HepG2 (cell line): ENCODE measurements around the gene LSM12. TPM values are rescaled to one million over a fixed set of nuclear protein-coding genes. Genes with fewer than 3 reads are reported as not detected.
A peak's percentile ranks its signal among the peaks of the same experiment; 100 is the strongest.

ENCODE experiments used
- DR1 ChIP-seq: sonication (generic); formaldehyde crosslinking; IDR thresholded peaks from 2 replicates; pipeline ENCODE4 v1.8.0; 2021; ENCODE audit warnings: mild to moderate bottlenecking, missing genetic modification reagents, inconsistent platforms
- HES4 ChIP-seq: sonication (generic); formaldehyde crosslinking; IDR thresholded peaks from 2 replicates; pipeline ENCODE4 v1.9.0; 2021; ENCODE audit warnings: mild to moderate bottlenecking, missing genetic modification reagents, borderline replicate concordance
- IRX3 ChIP-seq: sonication (generic); formaldehyde crosslinking; IDR thresholded peaks from 2 replicates; pipeline ENCODE4 v1.8.1; 2023; ENCODE audit warnings: mild to moderate bottlenecking, low read depth, missing genetic modification reagents, borderline replicate concordance
- KLF12 ChIP-seq: sonication (generic); formaldehyde crosslinking; IDR thresholded peaks from 2 replicates; pipeline ENCODE4 v1.4.0; 2020; ENCODE audit warnings: missing genetic modification reagents, borderline replicate concordance
- NFIC ChIP-seq: IDR thresholded peaks from 2 replicates; pipeline ENCODE4 v1.6.1; 2012; ENCODE audit warnings: mild to moderate bottlenecking, low read length, inconsistent platforms
- NFKBIZ ChIP-seq: IDR thresholded peaks from 2 replicates; pipeline ENCODE4 v1.6.1; 2018; ENCODE audit warnings: missing genetic modification reagents, missing compliant biosample characterization
- POLR2AphosphoS5 ChIP-seq: IDR thresholded peaks from 2 replicates; pipeline ENCODE4 v1.6.1; 2012; ENCODE audit warnings: low read depth, low read length
- RFX1 ChIP-seq: fragments of 450-650 bp; IDR thresholded peaks from 2 replicates; pipeline ENCODE4 v1.6.1; 2017
- SUZ12 ChIP-seq: fragments of 150-350 bp; IDR thresholded peaks from 2 replicates; pipeline ENCODE4 v1.6.1; 2014; ENCODE audit warnings: low read depth, low read length
- TAF15 ChIP-seq: fragments of 200-400 bp; formaldehyde crosslinking; IDR thresholded peaks from one replicate; pipeline ENCODE4 v1.6.1; 2018; ENCODE audit warnings: mild to moderate bottlenecking, low read depth, low read length; ENCODE audit not compliant: poor library complexity, severe bottlenecking
- TP53 ChIP-seq: sonication (generic); formaldehyde crosslinking; conservative IDR thresholded peaks from 2 replicates; pipeline ENCODE4 v1.4.0; 2020; ENCODE audit warnings: missing genetic modification reagents
- ZNF17 ChIP-seq: sonication (generic); formaldehyde crosslinking; IDR thresholded peaks from 2 replicates; pipeline ENCODE4 v1.5.0; 2020; ENCODE audit warnings: mild to moderate bottlenecking, missing genetic modification reagents
- ZNF230 ChIP-seq: sonication (generic); formaldehyde crosslinking; IDR thresholded peaks from 2 replicates; pipeline ENCODE4 v1.4.0; 2020; ENCODE audit warnings: mild to moderate bottlenecking, missing genetic modification reagents
- ZNF234 ChIP-seq: sonication (generic); formaldehyde crosslinking; conservative IDR thresholded peaks from 2 replicates; pipeline ENCODE4 v1.5.1; 2020; ENCODE audit warnings: mild to moderate bottlenecking, missing genetic modification reagents
- ZNF451 ChIP-seq: sonication (generic); formaldehyde crosslinking; IDR thresholded peaks from 2 replicates; pipeline ENCODE4 v1.5.0; 2020; ENCODE audit warnings: mild to moderate bottlenecking, missing genetic modification reagents
- ZNF547 ChIP-seq: sonication (generic); formaldehyde crosslinking; IDR thresholded peaks from 2 replicates; pipeline ENCODE4 v1.5.1; 2020; ENCODE audit warnings: mild to moderate bottlenecking, missing genetic modification reagents
- ZNF563 ChIP-seq: sonication (generic); formaldehyde crosslinking; IDR thresholded peaks from 2 replicates; pipeline ENCODE4 v1.8.0; 2022; ENCODE audit warnings: mild to moderate bottlenecking, moderate library complexity, missing genetic modification reagents
- ZNF607 ChIP-seq: sonication (generic); formaldehyde crosslinking; IDR thresholded peaks from 2 replicates; pipeline ENCODE4 v1.5.1; 2020; ENCODE audit warnings: missing genetic modification reagents, mild to moderate bottlenecking, borderline replicate concordance
- ZNF660 ChIP-seq: sonication (generic); formaldehyde crosslinking; IDR thresholded peaks from 2 replicates; pipeline ENCODE4 v1.5.1; 2020; ENCODE audit warnings: mild to moderate bottlenecking, low read depth, missing genetic modification reagents, borderline replicate concordance
- polyA plus RNA-seq, 8 experiments: library from polyadenylated mRNA; depleted of rRNA in 3 of 8; stranded (reverse) in 7 of 8; unstranded in 1 of 8; fragments of >200 nt; fragmentation: Illumina TruSeq in 4 of 8; extraction: Trizol in 4 of 8; gene quantifications; 2 replicates each; pipeline versions ENCODE4 v1.2.1 to v1.2.3, GENCODE V29; 2011 to 2016; ENCODE audit warnings: low read depth in 4 of 8, missing spikeins in 1 of 8, mixed read lengths in 1 of 8; ENCODE audit not compliant: insufficient read depth in 1 of 8
- total RNA-seq, 5 experiments: library from RNA; depleted of rRNA; stranded (reverse); fragments of >200 nt; fragmentation: Illumina TruSeq; extraction: Trizol; gene quantifications; 2 replicates each; pipeline ENCODE4 v1.2.3, GENCODE V29; 2016; ENCODE audit warnings: low read depth in 1 of 5
- TF ChIP-seq, protein P1 (sequence below): sonication (generic); formaldehyde crosslinking; IDR thresholded peaks from 2 replicates; pipeline ENCODE4 v1.4.0; 2020; ENCODE audit warnings: low read depth, mild to moderate bottlenecking, missing genetic modification reagents
- TF ChIP-seq, protein P2 (sequence below): IDR thresholded peaks from 2 replicates; pipeline ENCODE4 v1.6.1; 2016; ENCODE audit warnings: control low read depth
- TF ChIP-seq, protein P3 (sequence below): sonication (generic); formaldehyde crosslinking; IDR thresholded peaks from 2 replicates; pipeline ENCODE4 v1.5.0; 2020; ENCODE audit warnings: missing genetic modification reagents
- TF ChIP-seq, protein P4 (sequence below): IDR thresholded peaks from 2 replicates; pipeline ENCODE4 v1.6.1; 2012; ENCODE audit warnings: low read depth, low read length, improper control_type of control experiment
- TF ChIP-seq, protein P5 (sequence below): sonication (generic); formaldehyde crosslinking; IDR thresholded peaks from 2 replicates; pipeline ENCODE4 v1.5.0; 2020; ENCODE audit warnings: missing genetic modification reagents
- TF ChIP-seq, protein P6 (sequence below): IDR thresholded peaks from 2 replicates; pipeline ENCODE4 v1.6.1; 2016; ENCODE audit warnings: missing genetic modification reagents, missing compliant biosample characterization

Gene LSM12
- total and polyA plus RNA-seq, 2 of the 13 experiments (the other 11 are each of a cell fraction or from before 2014, with no cell fraction given), result 52.8 to 55.7 TPM

DNA sequence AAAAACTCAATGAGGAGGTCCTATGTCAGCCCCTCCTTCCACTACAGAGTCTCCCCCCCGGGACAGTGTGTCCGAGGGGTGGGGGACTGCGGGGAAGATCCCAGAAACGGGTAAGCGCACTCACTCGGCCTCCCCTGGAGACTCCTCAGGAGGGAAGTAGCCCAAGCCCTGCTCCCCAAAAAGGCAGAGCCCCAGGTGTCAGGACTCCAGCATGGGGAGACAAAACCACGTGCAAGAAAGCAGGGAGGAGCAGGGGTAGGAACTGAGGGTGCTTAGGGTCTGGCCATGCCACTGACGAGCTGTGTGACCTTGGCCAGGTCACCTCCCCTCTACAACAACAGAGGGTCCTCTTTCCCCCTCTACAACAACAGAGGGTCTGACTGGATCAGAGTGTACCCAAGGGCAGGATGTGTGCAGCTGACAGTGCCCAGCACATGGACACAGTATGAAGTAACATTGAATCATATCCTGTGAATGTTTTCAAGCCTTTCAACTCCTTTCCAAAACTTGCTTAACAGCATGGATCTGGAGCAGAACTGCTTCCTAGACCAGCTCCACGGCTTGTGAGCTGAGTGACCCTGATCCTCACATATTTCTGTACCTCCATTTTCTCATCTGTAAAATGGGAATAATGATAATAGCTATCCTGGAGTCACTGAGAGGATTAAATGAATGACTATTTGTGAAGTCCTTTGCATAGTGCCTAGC is 64.2 kb downstream of the LSM12 start (continued):
- TF ChIP-seq, protein P1, sequence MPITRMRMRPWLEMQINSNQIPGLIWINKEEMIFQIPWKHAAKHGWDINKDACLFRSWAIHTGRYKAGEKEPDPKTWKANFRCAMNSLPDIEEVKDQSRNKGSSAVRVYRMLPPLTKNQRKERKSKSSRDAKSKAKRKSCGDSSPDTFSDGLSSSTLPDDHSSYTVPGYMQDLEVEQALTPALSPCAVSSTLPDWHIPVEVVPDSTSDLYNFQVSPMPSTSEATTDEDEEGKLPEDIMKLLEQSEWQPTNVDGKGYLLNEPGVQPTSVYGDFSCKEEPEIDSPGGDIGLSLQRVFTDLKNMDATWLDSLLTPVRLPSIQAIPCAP (CRISPR knock-in tag), result no peak
- TF ChIP-seq ZNF17 (CRISPR knock-in tag) (no peak), DR1 (CRISPR knock-in tag) (no peak), HES4 (CRISPR knock-in tag) (no peak), NFIC (no peak), POLR2AphosphoS5 (no peak), SUZ12 (no peak), ZNF547 (no peak), ZNF234 (CRISPR knock-in tag) (no peak), TAF15 (no peak), ZNF230 (CRISPR knock-in tag) (no peak), ZNF607 (peak; percentile 57), ZNF451 (CRISPR knock-in tag) (peak; percentile 17; the same call in 1 of the 2 replicates), RFX1 (no peak), ZNF660 (CRISPR knock-in tag) (no peak), TP53 (no peak), IRX3 (CRISPR knock-in tag) (no peak), KLF12 (CRISPR knock-in tag) (no peak), ZNF563 (CRISPR knock-in tag) (0 out of 2 replicates have a peak, but pooled peaks have one; percentile 10), NFKBIZ (CRISPR knock-in tag) (no peak)
- TF ChIP-seq, protein P2, sequence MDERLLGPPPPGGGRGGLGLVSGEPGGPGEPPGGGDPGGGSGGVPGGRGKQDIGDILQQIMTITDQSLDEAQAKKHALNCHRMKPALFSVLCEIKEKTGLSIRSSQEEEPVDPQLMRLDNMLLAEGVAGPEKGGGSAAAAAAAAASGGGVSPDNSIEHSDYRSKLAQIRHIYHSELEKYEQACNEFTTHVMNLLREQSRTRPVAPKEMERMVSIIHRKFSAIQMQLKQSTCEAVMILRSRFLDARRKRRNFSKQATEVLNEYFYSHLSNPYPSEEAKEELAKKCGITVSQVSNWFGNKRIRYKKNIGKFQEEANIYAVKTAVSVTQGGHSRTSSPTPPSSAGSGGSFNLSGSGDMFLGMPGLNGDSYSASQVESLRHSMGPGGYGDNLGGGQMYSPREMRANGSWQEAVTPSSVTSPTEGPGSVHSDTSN (CRISPR knock-in tag), result no peak
- TF ChIP-seq, protein P3, sequence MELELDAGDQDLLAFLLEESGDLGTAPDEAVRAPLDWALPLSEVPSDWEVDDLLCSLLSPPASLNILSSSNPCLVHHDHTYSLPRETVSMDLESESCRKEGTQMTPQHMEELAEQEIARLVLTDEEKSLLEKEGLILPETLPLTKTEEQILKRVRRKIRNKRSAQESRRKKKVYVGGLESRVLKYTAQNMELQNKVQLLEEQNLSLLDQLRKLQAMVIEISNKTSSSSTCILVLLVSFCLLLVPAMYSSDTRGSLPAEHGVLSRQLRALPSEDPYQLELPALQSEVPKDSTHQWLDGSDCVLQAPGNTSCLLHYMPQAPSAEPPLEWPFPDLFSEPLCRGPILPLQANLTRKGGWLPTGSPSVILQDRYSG (CRISPR knock-in tag), result no peak
- TF ChIP-seq, protein P4, sequence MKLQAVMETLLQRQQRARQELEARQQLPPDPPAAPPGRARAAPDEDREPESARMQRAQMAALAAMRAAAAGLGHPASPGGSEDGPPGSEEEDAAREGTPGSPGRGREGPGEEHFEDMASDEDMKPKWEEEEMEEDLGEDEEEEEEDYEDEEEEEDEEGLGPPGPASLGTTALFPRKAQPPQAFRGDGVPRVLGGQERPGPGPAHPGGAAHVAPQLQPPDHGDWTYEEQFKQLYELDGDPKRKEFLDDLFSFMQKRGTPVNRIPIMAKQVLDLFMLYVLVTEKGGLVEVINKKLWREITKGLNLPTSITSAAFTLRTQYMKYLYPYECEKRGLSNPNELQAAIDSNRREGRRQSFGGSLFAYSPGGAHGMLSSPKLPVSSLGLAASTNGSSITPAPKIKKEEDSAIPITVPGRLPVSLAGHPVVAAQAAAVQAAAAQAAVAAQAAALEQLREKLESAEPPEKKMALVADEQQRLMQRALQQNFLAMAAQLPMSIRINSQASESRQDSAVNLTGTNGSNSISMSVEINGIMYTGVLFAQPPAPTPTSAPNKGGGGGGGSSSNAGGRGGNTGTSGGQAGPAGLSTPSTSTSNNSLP, result no peak
- TF ChIP-seq, protein P5, sequence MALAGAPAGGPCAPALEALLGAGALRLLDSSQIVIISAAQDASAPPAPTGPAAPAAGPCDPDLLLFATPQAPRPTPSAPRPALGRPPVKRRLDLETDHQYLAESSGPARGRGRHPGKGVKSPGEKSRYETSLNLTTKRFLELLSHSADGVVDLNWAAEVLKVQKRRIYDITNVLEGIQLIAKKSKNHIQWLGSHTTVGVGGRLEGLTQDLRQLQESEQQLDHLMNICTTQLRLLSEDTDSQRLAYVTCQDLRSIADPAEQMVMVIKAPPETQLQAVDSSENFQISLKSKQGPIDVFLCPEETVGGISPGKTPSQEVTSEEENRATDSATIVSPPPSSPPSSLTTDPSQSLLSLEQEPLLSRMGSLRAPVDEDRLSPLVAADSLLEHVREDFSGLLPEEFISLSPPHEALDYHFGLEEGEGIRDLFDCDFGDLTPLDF (CRISPR knock-in tag), result no peak
- TF ChIP-seq, protein P6, sequence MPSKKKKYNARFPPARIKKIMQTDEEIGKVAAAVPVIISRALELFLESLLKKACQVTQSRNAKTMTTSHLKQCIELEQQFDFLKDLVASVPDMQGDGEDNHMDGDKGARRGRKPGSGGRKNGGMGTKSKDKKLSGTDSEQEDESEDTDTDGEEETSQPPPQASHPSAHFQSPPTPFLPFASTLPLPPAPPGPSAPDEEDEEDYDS (CRISPR knock-in tag), result peak; percentile 56; the same call in 1 of the 2 replicates
